Measurements from ENCODE around the gene ATP8B4. TPM values are rescaled to one million over a fixed set of nuclear protein-coding genes. Genes with fewer than 3 reads are reported as not detected.

Gene ATP8B4
- total and polyA plus RNA-seq, 10 donors = 1.7 to 42.8 (median 27.7) TPM

DNA sequence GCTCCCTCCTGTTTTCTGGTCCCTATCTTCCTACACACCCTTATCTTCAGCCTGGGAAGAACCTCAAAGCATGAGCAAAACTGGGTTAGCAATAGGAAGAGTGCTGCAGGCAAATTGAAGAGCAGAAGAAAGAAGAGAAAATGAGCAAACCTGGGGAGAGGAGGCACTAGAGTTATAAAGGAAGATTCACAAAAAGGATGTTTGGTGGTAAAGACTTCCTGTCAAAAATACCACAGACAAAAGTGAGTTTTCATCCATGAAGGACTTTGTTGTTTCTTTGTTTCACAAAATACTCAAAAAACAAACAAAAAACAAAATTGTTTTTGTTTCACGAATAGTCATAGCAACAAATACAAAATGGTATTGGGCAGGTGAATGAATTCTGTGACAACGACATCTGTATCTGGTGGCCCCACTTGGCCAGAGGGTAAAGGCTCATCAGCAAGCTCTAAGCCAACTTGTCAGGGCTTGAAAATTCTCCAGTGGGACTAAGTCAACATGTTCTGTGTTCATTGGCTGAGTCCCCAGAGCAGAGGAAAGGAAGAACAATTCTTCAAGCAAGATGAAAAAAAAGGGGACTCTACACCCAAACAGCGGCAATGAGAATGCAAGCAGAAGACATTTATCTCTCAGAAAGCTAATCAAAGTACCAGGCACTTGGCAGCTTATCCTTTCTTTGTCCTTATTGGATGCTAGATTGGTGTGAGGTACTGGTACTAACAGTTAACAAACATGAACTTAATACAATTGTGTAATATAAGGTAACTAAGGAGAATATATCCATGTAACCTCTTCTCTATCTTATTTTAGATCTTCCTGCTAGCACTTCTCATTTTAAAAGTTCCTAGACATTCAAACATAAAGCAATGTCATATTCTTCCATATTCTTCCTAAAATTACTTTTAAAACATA lies 9.7 kb downstream of the ATP8B4 start:
- H3K9me3 ChIP-seq = no peaks in the 10 kb centered on the region
- H3K4me3 ChIP-seq = peak overlapping the region in 1 of 8 donors; percentile 42
- peak overlapping the region in 7 of 8 donors; percentile 75 to 94 (median 85) for H3K27ac ChIP-seq
- 26 to 58% (median 53%) methylated on average over 3 of the region's 3 CpGs for WGBS, 5 donors
- no peaks in the 10 kb centered on the region for H3K27me3 ChIP-seq (replicated peaks in 1 of 7)
- TF ChIP-seq, protein P1, sequence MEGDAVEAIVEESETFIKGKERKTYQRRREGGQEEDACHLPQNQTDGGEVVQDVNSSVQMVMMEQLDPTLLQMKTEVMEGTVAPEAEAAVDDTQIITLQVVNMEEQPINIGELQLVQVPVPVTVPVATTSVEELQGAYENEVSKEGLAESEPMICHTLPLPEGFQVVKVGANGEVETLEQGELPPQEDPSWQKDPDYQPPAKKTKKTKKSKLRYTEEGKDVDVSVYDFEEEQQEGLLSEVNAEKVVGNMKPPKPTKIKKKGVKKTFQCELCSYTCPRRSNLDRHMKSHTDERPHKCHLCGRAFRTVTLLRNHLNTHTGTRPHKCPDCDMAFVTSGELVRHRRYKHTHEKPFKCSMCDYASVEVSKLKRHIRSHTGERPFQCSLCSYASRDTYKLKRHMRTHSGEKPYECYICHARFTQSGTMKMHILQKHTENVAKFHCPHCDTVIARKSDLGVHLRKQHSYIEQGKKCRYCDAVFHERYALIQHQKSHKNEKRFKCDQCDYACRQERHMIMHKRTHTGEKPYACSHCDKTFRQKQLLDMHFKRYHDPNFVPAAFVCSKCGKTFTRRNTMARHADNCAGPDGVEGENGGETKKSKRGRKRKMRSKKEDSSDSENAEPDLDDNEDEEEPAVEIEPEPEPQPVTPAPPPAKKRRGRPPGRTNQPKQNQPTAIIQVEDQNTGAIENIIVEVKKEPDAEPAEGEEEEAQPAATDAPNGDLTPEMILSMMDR (IDR thresholded peaks at IDR 0.05 in 8 of 11, conservative IDR thresholded peaks at IDR 0.05 in 3 of 11) = no peak
- no peak for TF ChIP-seq POLR2A (IDR thresholded peaks at IDR 0.05)
- no peak for TF ChIP-seq POLR2AphosphoS5 (IDR thresholded peaks at IDR 0.05)
- H3K4me1 ChIP-seq = peaks cover 0 to 80% (median 25%) of the 10 kb centered on the region in 6 donors
- intact Hi-C loops (cut with DNase I; ENCODE audit: low total_unique reads) = no loop called here
- H3K36me3 ChIP-seq = no peaks in the 10 kb centered on the region
- no peak for DNase-seq

DNA sequence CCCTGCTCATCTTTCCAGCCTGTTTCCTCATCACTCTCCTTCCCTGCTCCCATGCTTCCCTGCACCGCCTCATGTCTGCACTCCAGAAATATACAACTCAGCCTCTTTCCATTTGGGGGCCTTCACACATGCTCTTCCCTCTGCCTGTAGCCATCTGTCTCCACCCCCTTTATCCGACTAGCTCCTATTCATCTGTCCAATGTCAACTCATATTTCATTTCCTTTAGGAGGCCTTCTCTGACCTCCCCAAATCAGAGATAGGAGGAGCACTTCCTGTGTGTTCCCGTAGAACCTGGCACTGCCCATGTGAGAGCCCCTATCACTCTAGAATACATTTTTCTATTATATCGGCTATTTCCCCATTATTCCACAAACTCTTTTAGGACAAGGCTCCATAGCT lies 10.6 kb downstream of the ATP8B4 start:
- WGBS, 5 donors = 38 to 58% (median 47%) methylated on average over 4 of the region's 4 CpGs
- no peaks in the 10 kb centered on the region for H3K27me3 ChIP-seq (replicated peaks in 1 of 7)
- peak overlapping the region in 1 of 8 donors; percentile 42 for H3K4me3 ChIP-seq
- H3K27ac ChIP-seq = peak overlapping the region in 7 of 8 donors; percentile 75 to 94 (median 85)
- no peak for DNase-seq
- intact Hi-C loops (cut with DNase I; ENCODE audit: low total_unique reads) = no loop called here
- no peaks in the 10 kb centered on the region for H3K9me3 ChIP-seq
- H3K36me3 ChIP-seq = no peaks in the 10 kb centered on the region
- H3K4me1 ChIP-seq = peaks cover 0 to 74% (median 25%) of the 10 kb centered on the region in 6 donors
- TF ChIP-seq POLR2AphosphoS5 (IDR thresholded peaks at IDR 0.05) (no peak), POLR2A (IDR thresholded peaks at IDR 0.05) (no peak)
- TF ChIP-seq, protein P1 (IDR thresholded peaks at IDR 0.05 in 8 of 11, conservative IDR thresholded peaks at IDR 0.05 in 3 of 11) = no peak

DNA sequence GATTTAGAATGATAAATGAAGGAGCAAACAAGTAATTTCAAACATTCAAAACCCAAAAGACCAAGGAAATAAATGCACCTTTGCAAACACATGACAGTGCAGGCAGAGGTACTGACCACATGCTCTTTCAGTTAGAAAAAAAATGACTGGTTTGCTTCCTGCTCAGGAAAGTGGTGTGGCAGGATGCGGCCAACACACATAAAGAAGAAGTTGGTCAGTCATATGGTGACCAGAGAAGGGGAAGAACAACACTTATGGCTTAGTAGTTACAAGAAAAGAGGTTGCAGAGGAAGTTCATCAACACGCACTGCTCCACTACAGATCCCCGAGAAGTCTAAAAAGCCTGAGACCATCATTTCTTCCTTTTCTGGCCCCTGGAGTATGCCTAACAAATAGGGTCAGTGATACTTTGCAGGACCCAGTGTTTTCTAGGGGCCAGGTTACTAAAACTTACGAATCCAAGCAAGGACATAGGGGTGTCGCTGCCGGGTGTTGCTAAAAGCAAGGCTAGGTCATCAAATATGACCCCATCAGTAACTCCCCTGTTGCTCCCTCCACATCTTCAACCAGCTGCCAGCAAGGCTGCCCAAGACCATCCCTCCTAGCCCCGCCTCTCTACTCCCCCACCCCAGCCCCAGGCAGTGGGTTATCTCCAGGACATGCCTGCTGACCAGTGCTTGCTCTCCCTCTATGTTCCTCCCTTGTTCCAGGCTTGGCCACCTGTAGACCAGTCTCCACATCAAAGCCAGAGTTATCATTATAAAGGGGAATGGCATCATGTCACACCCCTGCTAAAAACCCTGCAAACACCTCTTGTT lies 11.2 kb downstream of the ATP8B4 start:
- Histone ChIP-seq H3K27ac (peak overlapping the region in 7 of 8 donors; percentile 75 to 94 (median 85)), H3K9me3 (no peaks in the 10 kb centered on the region), H3K4me1 (peaks cover 0 to 68% (median 25%) of the 10 kb centered on the region in 6 donors), H3K36me3 (no peaks in the 10 kb centered on the region), H3K27me3 (replicated peaks in 1 of 7) (no peaks in the 10 kb centered on the region), H3K4me3 (peak overlapping the region in 1 of 8 donors; percentile 42)
- 35 to 59% (median 47%) methylated on average over 7 of the region's 7 CpGs for WGBS, 5 donors
- peak; percentile 76 for DNase-seq
- intact Hi-C loops (cut with DNase I; ENCODE audit: low total_unique reads) = no loop called here
- peak in 1 of 3 donors; percentile 78 for TF ChIP-seq POLR2AphosphoS5 (IDR thresholded peaks at IDR 0.05)
- TF ChIP-seq, protein P1 (IDR thresholded peaks at IDR 0.05 in 8 of 11, conservative IDR thresholded peaks at IDR 0.05 in 3 of 11) = no peak
- TF ChIP-seq POLR2A (IDR thresholded peaks at IDR 0.05) = no peak

Data from spleen (tissue), 11 donors.